K562 (cell line): Measurements from ENCODE around the gene DNAAF8. TPM values are rescaled to one million over a fixed set of nuclear protein-coding genes. Genes with fewer than 3 reads are reported as not detected.

Experiments used
- BRF1 ChIP-seq: IDR thresholded peaks from 3 replicates; pipeline ENCODE4 v1.6.1; 2011; ENCODE audit warnings: borderline replicate concordance, mild to moderate bottlenecking; ENCODE audit not compliant: insufficient read length; ENCODE audit errors: extremely low read depth
- HINFP ChIP-seq: fragments of 450-650 bp; conservative IDR thresholded peaks from 2 replicates; pipeline ENCODE4 v1.6.1; 2016; ENCODE audit warnings: missing genetic modification characterization, low read depth, mild to moderate bottlenecking, control low read depth, missing compliant biosample characterization
- NR2C1 ChIP-seq, 2 experiments: fragments of 450-650 bp; IDR thresholded peaks; 2 replicates each; pipeline ENCODE4 v1.6.1; 2017; ENCODE audit warnings: mild to moderate bottlenecking in 2 of 2, antibody characterized with exemption in 1 of 2, inconsistent platforms in 1 of 2, missing compliant biosample characterization in 1 of 2, missing genetic modification characterization in 1 of 2
- PHF20 ChIP-seq: fragments of 450-650 bp; IDR thresholded peaks from 2 replicates; pipeline ENCODE4 v1.6.1; 2018; ENCODE audit not compliant: partially characterized antibody
- RREB1 ChIP-seq: fragments of 250-450 bp; sonication (Bioruptor Pico); IDR thresholded peaks from 2 replicates; pipeline ENCODE4 v1.4.0; 2020
- RUNX1 ChIP-seq: sonication (generic); IDR thresholded peaks from 2 replicates; pipeline ENCODE4 v1.6.1; 2016; ENCODE audit warnings: antibody characterized with exemption, low read depth
- WHSC1 ChIP-seq: IDR thresholded peaks from one replicate; pipeline ENCODE4 v1.6.1; 2012; ENCODE audit warnings: low read length, control low read depth, inconsistent platforms
- ZBTB8A ChIP-seq: fragments of 450-650 bp; IDR thresholded peaks from 2 replicates; pipeline ENCODE4 v1.6.1; 2018; ENCODE audit warnings: mild to moderate bottlenecking, moderate library complexity; ENCODE audit not compliant: partially characterized antibody
- ZNF316 ChIP-seq: fragments of 450-650 bp; IDR thresholded peaks from 2 replicates; pipeline ENCODE4 v1.6.1; 2016
- polyA plus RNA-seq, 8 experiments: library from polyadenylated mRNA; depleted of rRNA in 4 of 8; stranded (reverse) in 5 of 8; unstranded in 3 of 8; fragments of >200 nt; fragmentation: Nextera tagmentation in 2 of 8; fragmentation: Illumina TruSeq in 1 of 8; extraction: Ambion mirVana in 2 of 8; extraction: Trizol in 1 of 8; gene quantifications; 2 replicates each; pipeline versions ENCODE4 v1.2.1 to v1.2.3, GENCODE V29; 2011 to 2014; ENCODE audit warnings: inconsistent platforms in 1 of 8, missing spikeins in 1 of 8
- total RNA-seq, 7 experiments: library from RNA; depleted of rRNA in 6 of 7; stranded (reverse); fragments of >200 nt in 6 of 7; fragmentation: Illumina TruSeq in 2 of 7; extraction: Trizol in 2 of 7; gene quantifications; 2 replicates each; pipeline versions ENCODE4 v1.2.1 to v1.2.3, GENCODE V29; 2011 to 2021; ENCODE audit warnings: low replicate concordance in 1 of 7
- TF ChIP-seq, protein P1 (sequence below), 2 experiments: fragments of 450-650 bp; IDR thresholded peaks; 2 replicates each; pipeline ENCODE4 v1.6.1; 2016; ENCODE audit warnings: mild to moderate bottlenecking in 2 of 2, borderline replicate concordance in 1 of 2, low read depth in 1 of 2, moderate library complexity in 1 of 2

Gene DNAAF8
- total and polyA plus RNA-seq, 9 of the 15 experiments (the other 6 are each of a cell fraction or from before 2014, with no cell fraction given), result 0.04 to 0.12 (median 0.10) TPM; not detected in 6

DNA sequence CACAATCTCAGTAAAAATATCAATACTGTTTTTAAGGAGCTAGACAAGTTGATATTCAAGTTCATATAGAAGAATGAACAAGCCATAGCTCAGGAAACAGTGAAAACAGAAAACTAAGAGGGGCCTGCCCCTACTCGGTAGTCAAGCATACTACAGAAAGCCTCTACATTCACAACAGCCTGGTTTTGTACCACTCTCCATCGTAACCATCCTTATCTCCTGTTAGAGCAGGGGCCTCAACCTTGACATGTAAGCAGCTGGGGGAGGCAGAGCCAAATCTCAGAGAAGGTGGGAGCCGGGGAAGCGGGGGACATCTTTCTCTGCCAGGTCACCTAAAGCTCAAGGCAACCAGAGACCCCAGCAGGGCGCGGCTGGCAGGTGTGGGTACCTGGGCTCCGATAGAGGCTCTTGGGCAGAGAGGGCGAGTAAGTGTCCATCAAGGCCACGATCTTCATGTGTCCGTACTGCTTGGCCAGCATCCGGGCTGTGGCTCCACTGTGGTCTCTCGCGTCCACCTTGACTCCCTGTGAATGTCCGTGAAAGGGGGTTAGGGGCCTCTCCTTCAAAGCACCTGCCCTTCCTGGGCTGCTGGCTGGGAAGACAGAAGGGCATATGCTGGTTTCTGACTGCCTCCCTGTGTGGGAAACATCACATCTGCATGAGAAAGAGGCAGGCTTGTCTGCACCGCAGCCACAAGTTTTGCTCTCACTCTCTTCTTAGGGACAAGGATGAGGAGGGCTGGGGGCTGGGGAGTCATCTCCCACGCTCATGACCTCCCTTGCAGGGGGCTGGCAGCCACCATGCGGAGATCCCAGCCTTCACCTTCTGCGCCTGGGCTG lies 20.5 kb upstream of the DNAAF8 start (continued):
- TF ChIP-seq, protein P1, sequence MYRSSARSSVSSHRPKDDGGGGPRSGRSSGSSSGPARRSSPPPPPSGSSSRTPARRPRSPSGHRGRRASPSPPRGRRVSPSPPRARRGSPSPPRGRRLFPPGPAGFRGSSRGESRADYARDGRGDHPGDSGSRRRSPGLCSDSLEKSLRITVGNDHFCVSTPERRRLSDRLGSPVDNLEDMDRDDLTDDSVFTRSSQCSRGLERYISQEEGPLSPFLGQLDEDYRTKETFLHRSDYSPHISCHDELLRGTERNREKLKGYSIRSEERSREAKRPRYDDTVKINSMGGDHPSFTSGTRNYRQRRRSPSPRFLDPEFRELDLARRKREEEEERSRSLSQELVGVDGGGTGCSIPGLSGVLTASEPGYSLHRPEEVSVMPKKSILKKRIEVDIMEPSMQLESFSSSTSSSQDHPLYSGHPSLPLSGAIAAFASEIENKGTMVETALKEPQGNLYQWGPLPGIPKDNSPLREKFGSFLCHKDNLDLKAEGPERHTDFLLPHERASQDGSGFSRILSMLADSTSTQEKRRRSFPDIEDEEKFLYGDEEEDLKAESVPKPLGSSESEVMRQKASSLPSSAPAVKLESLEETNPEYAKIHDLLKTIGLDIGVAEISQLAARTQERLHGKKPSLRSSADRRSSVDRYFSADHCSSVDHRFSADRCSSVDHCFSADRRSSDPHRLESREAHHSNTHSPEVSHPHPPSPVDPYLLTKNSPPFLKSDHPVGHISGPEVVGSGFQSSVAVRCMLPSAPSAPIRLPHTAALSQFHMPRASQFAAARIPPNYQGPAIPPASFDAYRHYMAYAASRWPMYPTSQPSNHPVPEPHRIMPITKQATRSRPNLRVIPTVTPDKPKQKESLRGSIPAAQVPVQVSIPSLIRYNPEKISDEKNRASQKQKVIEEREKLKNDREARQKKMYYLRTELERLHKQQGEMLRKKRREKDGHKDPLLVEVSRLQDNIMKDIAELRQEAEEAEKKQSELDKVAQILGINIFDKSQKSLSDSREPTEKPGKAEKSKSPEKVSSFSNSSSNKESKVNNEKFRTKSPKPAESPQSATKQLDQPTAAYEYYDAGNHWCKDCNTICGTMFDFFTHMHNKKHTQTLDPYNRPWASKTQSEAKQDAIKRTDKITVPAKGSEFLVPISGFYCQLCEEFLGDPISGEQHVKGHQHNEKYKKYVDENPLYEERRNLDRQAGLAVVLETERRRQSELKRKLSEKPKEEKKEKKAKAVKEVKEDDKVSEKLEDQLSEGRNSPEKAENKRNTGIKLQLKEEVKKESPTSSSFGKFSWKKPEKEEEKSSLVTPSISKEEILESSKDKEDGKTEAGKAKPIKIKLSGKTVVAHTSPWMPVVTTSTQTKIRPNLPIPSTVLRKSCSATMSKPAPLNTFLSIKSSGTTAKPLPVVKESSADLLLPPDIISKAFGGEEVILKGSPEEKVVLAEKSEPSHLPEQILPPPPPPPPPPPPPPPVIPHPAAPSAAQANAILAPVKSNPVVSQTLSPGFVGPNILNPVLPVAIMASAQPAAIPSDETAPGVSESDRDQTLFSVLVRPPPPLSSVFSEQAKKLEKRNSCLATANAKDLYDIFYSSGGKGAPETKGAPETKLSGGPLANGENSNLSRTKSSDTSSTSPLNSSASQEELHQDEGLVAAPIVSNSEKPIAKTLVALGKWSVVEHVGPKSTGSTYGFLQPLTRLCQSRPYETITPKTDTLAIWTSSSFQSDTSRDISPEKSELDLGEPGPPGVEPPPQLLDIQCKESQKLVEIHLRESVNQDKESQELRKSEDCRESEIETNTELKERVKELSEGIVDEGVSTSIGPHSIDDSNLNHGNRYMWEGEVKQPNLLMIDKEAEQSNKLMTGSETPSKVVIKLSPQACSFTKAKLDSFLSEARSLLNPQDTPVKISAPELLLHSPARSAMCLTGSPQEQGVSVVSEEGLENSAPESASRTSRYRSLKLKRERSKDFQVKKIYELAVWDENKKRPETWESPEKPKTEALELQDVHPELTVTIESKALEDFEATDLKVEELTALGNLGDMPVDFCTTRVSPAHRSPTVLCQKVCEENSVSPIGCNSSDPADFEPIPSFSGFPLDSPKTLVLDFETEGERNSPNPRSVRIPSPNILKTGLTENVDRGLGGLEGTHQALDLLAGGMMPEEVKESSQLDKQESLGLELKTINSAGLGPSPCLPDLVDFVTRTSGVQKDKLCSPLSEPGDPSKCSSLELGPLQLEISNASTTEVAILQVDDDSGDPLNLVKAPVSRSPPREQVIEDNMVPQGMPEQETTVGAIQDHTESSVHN (IDR thresholded peaks at IDR 0.05; ENCODE audit: borderline replicate concordance in 1 of 2, low read depth in 1 of 2), result no peak
- TF ChIP-seq HINFP (tag) (no peak), BRF1 (no peak), ZNF316 (no peak), WHSC1 (no peak), NR2C1 (IDR thresholded peaks at IDR 0.05) (no peak), NR2C1 (tag; IDR thresholded peaks at IDR 0.05) (no peak), RREB1 (CRISPR knock-in tag) (no peak), ZBTB8A (no peak), RUNX1 (no peak), PHF20 (no peak)
